ENCODE measurements around the gene SRSF7.

DNA sequence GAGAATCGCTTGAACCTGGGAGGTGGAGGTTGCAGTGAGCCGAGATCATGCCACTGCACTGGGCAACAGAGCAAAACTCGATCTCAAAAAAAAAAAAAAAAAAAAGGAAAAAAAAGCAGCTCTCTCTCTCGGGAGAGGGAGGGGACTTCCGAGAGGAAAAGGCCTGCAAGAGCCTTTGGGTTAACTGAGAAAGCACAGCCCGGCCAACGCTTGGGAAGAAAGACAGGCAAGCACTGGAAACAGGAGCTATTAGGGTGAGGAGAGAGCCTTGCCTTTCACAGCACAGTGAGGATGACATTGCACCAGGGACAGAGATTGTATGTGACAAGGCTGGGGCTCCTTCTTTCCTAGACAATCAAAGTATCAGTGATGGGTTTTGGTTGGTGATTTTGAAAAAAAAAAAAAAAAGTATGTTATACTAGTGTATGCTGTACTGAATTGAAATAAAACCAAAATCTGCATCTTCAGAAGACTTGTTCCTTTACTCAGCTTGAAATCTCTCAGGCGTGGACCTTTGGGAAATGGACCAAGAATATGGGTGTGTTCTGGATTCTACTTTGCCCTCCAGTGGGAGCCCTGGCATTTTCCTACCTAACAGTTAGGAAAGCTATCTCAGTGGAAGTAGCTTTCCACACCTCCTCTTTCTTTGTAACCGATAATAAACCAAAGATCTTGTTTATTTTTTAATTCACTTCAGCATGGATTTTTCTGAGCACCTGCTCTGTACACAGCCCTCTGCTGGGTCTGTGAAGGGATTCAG lies 16.7 kb downstream of the SRSF7 start:
- no peak for TF ChIP-seq CTCF (IDR thresholded peaks at IDR 0.05)
- no peak for TF ChIP-seq POLR2A (IDR thresholded peaks at IDR 0.05)
